Ammon's horn (tissue), 1 donor: ENCODE results near the gene RNPEPL1.
"Not testable (repeated sequence)": the region's sequence is repeated elsewhere in the genome, so short reads cannot be mapped to it uniquely, and the experiment has no call there.

Experiments
- DNase-seq: peaks from one replicate; pipeline ENCODE4 v3.0.0-alpha.2; 2016; ENCODE audit warnings: low spot score

Gene RNPEPL1, protein sequence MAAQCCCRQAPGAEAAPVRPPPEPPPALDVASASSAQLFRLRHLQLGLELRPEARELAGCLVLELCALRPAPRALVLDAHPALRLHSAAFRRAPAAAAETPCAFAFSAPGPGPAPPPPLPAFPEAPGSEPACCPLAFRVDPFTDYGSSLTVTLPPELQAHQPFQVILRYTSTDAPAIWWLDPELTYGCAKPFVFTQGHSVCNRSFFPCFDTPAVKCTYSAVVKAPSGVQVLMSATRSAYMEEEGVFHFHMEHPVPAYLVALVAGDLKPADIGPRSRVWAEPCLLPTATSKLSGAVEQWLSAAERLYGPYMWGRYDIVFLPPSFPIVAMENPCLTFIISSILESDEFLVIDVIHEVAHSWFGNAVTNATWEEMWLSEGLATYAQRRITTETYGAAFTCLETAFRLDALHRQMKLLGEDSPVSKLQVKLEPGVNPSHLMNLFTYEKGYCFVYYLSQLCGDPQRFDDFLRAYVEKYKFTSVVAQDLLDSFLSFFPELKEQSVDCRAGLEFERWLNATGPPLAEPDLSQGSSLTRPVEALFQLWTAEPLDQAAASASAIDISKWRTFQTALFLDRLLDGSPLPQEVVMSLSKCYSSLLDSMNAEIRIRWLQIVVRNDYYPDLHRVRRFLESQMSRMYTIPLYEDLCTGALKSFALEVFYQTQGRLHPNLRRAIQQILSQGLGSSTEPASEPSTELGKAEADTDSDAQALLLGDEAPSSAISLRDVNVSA

GRCh38 chr2:240567872-240568677 is at the start of gene RNPEPL1:
RNPEPL1 (plus strand) TSS chr2:240568484; CDS start chr2:240568587, 103 bp downstream.
- DNase-seq = no peak

GRCh38 chr2:240518981-240519380 is 49.3 kb upstream of the RNPEPL1 start:
- DNase-seq = no peak

- DNase-seq = no peak
Measured at GRCh38 chr2:240519396-240520129, 48.7 kb upstream of the RNPEPL1 start.

- DNase-seq = no peak
Measured at GRCh38 chr2:240520130-240520973, 47.9 kb upstream of the RNPEPL1 start.

GRCh38 chr2:240520974-240521350 is 47.3 kb upstream of the RNPEPL1 start:
- no peak for DNase-seq

GRCh38 chr2:240521885-240522284 is 46.4 kb upstream of the RNPEPL1 start:
- not testable (repeated sequence) for DNase-seq

DNA sequence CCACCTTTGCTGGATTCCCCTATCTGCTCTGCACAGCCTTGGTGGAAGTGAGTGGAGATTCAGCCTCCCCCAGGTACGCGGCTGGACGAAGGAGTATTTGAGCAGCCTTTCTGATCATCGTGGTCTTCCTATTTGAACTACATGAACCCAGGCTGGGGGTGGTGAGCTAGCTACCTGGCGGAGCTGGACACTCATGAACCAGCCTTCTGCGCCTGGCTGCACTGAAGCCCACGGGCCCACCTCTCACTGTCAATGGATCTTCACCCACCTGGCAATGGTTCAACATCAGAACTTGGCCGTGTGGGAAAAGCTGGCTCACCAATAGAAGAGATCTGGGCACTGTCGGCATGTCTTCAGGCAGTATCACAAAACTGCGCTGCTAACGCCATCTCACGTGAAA is 45.9 kb upstream of the RNPEPL1 start:
- DNase-seq = no peak

DNA sequence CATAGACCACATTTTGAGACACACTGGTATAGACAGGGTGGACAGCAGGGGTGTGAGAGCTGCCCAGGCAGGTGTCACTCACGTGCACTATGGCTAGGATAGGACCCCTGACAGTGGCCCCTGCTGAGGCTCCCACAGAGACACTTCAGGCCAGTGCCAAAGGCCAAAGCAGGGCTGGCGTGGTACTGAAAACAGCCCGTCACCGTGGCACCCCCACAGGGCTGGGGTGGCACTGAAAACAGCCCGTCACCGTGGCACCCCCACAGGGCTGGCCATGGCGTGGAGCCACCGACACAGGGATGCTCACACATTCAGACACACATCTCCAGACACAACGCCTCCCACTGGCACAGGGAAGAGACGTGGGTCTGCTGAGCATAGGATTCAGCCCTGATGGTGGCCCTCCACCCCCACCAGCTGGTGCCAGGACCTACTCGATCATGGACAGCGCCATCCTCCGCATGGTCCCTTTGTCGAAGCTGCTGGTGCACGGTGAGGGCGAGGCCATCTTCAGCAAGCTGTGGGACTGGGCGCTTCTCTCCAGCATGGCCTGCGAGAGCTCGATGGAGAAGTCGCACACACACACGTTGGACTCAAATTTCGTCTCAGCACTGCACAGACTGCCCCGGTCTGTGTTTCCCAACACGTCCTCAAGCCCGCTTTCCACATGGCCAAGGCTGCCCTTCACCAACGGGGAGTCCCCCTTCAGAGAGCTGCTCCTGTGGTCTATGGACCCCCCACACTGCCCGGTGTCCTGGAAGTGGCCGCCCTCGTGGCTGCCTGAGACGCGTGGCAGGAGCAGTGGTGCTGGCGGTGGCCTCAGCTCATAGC is 44.6 kb upstream of the RNPEPL1 start:
- DNase-seq = no peak

GRCh38 chr2:240524963-240525718 is 43.1 kb upstream of the RNPEPL1 start:
- no peak for DNase-seq

DNA sequence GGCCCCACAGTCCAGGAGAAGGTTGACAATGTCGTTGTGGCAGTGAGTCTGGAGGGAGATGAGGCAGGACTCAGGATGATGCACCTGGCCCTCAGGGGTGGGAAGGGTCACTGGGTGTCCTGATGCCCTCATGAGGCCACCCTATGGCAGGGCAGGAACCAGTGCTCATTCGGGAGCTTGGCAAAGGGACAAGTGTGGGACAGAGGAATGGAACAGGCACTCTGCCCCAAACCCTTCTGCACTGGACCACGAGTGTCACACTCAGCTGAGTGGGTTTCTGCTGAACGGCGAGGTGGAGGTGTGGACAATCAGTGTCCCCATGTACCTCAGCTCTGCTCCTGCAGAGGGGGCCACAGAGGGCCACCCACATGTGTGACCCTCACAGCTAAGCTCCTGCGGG is 42.5 kb upstream of the RNPEPL1 start:
- no peak for DNase-seq

GRCh38 chr2:240526521-240526920 is 41.8 kb upstream of the RNPEPL1 start:
- no peak for DNase-seq

DNA sequence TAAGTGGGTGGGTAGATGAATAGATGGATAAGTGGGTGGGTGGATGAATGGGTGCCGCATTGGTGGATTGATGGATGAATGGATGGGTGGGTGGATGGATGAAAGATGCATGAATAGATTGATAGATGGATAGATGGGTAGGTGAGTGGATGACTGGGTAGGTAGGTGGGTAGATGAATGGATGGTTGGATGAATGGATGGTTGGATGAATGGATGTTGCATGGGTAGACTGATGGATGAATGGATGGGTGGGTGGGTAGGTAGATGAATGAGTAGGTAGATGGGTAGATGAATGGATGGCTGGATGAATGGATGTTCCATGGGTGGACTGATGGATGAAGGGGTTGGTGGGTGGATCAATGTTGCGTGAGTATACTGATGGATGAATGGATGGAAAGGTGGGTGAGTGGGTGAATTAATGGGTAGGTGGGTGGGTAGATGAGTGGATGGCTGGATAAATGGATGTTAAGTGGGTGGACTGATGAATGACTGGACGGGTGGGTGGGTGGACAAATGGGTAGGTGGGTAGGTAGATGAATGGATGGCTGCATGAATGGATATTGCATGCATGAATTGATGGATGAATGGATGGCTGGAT is 41.0 kb upstream of the RNPEPL1 start:
- no peak for DNase-seq

DNA sequence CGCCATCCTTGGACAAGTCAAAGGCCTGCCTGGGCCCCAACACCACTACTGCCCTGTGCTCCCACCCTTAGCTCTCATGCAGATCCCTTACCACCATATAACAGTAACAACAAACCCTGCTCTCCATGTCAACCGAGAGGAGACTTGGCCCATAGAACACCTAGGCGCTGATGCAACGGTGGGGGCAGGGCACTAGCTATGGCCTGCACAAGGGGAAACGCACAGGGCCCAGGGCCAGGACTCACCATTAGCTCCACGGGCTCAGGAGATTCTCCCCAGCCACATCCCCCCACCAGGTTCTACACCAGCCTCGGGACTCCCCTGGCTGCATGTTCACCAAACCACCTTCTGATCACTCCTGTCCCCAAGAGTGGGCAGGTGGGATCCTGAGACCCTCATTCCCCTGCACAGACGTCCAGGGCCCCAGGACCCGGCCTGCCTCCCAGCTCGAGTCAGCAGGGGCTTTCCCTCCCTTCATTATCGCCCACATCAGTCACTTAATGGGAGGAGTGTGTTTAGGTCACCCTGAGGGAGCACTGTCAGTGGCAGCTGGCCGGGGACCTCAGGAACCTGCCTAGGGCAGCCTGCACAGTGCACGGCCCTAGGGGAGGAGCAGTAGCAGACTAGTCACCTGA is 39.8 kb upstream of the RNPEPL1 start:
- no peak for DNase-seq

- no peak for DNase-seq
Measured at GRCh38 chr2:240529344-240529999, 38.8 kb upstream of the RNPEPL1 start.

DNA sequence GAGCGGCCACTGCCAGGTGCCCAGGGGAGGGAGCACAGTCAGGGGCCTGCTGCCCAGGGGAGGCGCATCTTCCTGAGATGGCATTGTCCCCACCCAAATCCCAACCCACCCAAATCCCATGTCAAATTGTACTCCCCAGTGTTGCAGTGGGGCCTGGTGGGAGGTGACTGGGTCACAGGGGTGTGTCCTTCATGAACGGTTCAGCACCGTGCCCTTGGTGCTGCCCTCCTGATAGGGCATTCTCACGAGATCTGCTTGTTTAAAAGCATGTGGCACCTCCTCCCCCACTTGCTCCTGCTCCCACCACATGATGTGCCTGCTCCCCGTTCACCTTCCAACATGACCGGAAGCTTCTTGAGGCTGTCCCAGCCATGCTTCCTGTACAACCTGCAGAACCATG is 38.1 kb upstream of the RNPEPL1 start:
- no peak for DNase-seq

- DNase-seq = no peak
Measured at GRCh38 chr2:240531038-240531437, 37.2 kb upstream of the RNPEPL1 start.

DNA sequence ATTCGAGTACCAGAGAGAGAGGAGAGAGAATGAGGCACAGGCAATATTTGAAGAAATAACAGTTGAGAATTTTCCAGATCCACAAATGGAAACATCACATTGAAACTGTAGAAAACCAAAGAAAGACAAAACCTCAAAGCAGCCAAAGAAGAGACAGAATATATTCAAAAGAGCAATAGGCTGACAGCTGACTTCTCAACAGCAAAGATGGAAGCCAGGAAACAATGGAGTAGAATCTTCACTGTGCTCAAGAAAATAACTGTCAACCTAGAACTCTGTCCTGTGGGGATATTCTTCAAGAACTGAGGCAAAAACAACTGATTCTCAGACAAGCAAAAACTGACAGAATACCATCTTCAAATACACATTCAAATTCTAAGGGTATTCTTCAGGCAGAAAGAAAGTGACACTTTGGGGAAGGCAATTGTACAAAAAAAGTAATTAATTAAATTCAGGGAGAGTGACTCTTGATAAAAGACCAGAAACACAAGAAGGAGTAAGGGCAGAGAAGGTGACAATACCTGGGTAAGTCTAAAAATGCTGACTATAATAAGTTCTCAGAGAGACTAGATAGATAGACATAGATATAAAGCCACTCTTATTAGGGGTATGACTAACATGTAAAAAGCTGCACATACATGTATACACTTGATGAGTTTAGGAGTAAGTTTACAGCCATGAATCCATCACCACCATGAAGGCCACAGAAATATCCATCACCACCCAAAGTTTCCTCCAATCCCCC is 36.1 kb upstream of the RNPEPL1 start:
- DNase-seq = no peak
